ENCODE measurements around the gene FAM13A.
A peak's percentile ranks its signal among the peaks of the same experiment; 100 is the strongest.

FAM13A gene

DNA sequence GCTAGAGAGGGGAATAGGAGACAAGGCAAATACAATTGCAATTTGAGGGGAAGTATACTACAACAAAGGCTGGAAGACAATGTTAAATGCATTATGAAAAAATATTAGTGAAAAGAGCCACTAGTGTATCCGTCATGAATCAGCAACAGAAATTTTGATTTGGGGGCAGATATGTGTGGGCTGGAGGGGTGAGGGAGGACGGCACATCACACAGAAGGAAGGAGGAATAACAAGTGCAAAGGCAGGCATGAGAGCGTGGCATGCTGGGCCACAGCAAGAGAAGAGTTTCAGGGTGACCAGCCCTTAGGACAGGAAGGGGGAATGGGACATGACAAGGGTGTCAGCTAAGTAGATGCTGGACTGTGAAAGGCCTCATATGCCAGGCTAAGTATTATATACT is 295.6 kb downstream of the FAM13A start:
- DNase-seq: no peak

GRCh38 chr4:88759895-88760290 is 297.1 kb downstream of the FAM13A start:
- DNase-seq: no peak

GRCh38 chr4:88759039-88759894 is 297.7 kb downstream of the FAM13A start:
- DNase-seq: no peak

- no peak for DNase-seq
Observed at GRCh38 chr4:88758264-88758663, 298.7 kb downstream of the FAM13A start.

DNA sequence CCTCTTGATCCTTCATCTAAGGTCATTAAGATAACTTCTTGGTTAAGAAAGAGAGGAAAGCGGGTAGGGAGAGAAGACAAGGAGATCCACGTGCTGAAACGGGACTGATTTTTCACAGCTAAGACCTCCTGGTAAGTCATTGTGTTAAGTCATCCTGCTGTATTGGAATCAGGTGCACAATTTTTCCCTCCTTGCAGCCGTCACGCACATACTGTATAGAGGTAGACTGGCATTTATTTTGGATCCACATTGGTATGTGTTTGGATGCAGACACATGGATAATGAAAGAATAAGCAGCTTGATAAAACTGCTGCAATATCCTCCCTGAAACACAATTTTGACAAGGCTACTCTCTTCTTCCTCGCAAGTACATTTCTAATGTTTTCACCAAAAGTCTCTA is 299.2 kb downstream of the FAM13A start:
- no peak for DNase-seq

GRCh38 chr4:88757067-88757466 is 299.9 kb downstream of the FAM13A start:
- DNase-seq: no peak

GRCh38 chr4:88756149-88756548 is 300.8 kb downstream of the FAM13A start:
- DNase-seq: no peak

GRCh38 chr4:88755454-88755853 is 301.5 kb downstream of the FAM13A start:
- DNase-seq: no peak

GRCh38 chr4:88754796-88755195 is 302.2 kb downstream of the FAM13A start:
- DNase-seq: no peak

DNA sequence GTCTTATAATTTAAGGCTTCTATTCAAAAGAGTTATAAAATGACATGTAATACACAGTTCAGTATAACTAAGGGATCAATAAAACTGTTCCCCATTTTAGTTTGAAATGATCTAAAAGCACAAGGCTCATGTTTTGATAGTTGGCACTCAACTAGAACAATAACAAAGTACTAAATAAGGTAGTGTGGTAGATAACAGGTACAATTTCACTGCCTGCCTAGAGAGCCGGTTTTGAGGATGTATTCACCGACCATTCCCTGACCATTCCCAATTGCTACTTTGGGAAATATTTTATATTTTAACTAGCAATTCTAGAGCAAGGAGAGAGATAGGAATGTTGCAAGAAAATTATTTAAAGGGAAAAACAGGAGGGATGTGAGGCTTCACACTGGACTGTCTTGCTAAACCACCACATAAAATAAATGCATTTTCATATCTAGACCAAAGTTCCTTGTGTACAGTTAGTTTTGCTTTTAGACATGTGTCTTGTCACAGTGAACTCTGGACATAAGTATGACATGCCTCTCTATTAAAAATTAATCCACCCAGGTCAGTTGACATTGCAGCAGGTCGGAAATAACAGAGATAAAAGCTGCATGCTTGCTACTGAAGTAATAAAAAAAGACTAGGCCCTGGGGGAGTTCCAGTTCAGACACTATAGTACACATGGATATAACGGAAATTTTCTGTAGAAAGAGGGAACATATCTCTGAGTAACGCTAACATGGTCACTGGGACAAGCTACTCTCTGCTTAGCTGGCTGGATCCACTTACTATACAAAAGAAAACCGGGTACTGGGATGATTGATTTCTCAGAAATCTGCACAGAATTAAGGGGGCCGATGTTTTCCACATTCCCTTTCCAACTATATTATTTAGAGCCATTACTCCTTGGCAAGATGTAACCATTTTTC is 303.1 kb downstream of the FAM13A start:
- no peak for DNase-seq

DNA sequence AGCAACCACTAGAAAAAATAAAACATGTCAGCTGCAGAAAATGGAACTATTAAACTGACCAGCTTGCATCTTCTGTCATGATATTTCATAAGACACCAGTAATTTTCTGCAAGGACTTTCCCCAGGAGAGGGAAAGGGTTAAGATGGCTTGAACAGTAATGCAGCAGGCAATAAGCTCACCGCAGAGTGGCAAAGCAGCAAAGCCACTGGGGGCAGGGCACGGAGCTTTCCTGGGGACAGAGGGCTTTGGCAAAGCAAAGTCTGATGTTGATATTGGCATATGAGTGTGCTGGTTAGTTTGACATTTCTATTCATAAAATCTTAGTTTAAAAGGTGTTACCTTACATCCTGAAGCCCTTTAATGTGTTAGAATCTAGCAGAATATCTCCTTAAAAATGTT is 304.2 kb downstream of the FAM13A start:
- no peak for DNase-seq

- no peak for DNase-seq
Observed at GRCh38 chr4:88752076-88752463, 304.9 kb downstream of the FAM13A start.

- DNase-seq: no peak
Observed at GRCh38 chr4:88751258-88752075, 305.5 kb downstream of the FAM13A start.

DNA sequence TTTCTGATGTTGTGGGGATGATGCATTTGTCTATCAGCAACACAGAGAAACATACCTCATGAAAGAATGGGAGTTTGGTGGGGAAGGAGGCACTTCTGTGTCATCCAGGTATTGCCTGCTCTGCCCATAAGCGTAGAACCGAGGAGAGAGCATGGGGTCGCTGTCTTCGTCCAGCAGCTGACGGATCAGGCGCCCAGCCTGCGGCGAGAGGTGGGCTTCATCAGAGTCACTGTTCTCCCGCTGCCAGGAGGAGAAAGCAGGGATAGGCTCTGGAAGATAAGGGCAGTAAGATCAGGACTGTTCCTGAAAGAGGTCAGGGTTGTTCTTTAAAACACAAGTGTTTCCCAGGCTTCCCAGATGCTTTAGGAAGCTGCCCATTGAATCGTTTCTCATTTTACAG is 306.6 kb downstream of the FAM13A start:
- no peak for DNase-seq

GRCh38 chr4:88747351-88747750 is 309.6 kb downstream of the FAM13A start:
- no peak for DNase-seq

DNA sequence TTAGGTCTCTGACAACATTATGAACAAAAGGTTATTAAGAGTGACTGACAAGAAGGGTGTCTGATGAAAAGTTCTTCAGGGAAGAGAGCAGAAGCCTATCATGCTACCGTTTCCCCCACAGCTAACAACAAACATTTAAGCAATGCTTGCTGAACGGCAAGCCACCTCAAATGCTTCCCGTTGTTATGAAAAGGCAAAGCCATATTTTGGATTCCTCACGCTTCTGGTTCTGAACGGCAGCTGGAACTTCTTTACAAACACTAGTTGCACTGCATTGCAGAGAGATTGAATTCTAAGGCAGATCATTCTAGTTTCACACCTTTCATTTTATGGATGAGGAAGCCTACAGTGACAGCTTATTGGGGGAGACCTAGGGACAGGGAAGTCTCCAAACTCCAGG is 310.8 kb downstream of the FAM13A start:
- no peak for DNase-seq

GRCh38 chr4:88745581-88746163 is 311.3 kb downstream of the FAM13A start:
- DNase-seq: peak; percentile 4

- no peak for DNase-seq
Observed at GRCh38 chr4:88745175-88745574, 311.8 kb downstream of the FAM13A start.

DNA sequence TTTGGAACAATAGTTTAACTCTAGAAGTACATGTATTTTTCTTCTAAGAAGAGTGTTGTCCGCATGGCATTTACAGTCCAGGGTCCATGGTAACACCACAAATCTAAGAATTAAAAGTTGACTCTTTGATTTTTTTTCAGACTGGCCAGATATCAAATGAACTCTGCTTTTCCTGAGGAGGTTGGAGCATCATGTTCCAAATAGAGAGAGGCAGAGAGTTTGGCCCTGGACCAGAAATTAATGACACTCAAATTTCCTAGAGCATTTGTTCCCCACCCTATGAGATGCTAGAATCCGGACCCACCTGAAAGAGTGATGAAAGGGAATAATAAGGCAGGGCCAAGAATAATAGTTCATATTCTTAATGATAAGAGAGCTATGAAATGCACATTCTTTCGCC is 312.4 kb downstream of the FAM13A start:
- DNase-seq: no peak

GRCh38 chr4:88743696-88744095 is 313.3 kb downstream of the FAM13A start:
- peak; percentile 81 for DNase-seq

GRCh38 chr4:88742561-88742960 is 314.4 kb downstream of the FAM13A start:
- DNase-seq: peak; percentile 13

DNA sequence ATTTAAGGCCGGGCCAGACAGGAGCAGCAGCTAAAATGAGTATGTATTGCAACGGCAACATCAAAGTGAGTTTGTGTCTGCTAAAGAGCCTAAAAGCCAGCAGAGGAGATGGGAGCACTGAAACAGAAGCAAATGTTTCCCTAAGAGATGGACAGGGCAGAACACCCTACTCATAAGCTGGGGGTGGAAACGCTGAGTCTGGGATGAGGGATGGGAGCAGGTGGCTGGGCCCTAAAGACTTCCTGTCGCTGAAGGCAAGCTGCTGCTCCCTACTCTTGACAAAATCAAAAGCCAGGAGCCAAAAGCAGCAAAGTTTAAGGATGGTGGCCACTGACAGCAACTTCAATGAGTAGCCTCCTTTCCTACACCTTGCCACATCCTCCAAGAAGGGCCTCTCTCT is 318.8 kb downstream of the FAM13A start:
- no peak for DNase-seq
